Breast epithelium (tissue), 4 donors: ENCODE data around the gene HOXD9. TPM values are rescaled to one million over a fixed set of nuclear protein-coding genes. Genes with fewer than 3 reads are reported as not detected.

Experiments used
- DNase-seq, 2 donors: peaks; one replicate each; pipeline ENCODE4 v3.0.0-alpha.2; 2019; ENCODE audit warnings: low spot score in 2 of 2
- H3K27ac ChIP-seq, 2 donors: fragments of 200-600 bp; sonication (generic) in 1 of 2; one replicate each; pipeline ENCODE4 v1.5.1; 2016 to 2019; ENCODE audit warnings: mild to moderate bottlenecking in 1 of 2
- H3K27me3 ChIP-seq, 2 donors: fragments of 200-600 bp; sonication (generic) in 1 of 2; one replicate each; pipeline versions ENCODE4 v1.5.1 to v1.6.0; 2017 to 2019; ENCODE audit warnings: control low read depth in 1 of 2, mild to moderate bottlenecking in 1 of 2
- H3K36me3 ChIP-seq: fragments of 200-600 bp; one replicate; pipeline ENCODE4 v1.5.1; 2019
- H3K4me1 ChIP-seq, 2 donors: fragments of 200-600 bp; sonication (generic); one replicate each; pipeline ENCODE4 v1.5.1; 2016 to 2019; ENCODE audit warnings: control low read depth in 1 of 2
- H3K4me3 ChIP-seq, 3 donors: fragments of 200-600 bp; sonication (generic); 1 replicate in 2 of 3; 2 replicates in 1 of 3; pipeline ENCODE4 v1.5.1; 2016 to 2019; ENCODE audit warnings: mild to moderate bottlenecking in 3 of 3, moderate library complexity in 2 of 3
- H3K9me3 ChIP-seq, 2 donors: fragments of 200-600 bp; sonication (generic) in 1 of 2; one replicate each; pipeline ENCODE4 v1.5.1; 2016 to 2019; ENCODE audit warnings: control low read depth in 1 of 2
- POLR2A ChIP-seq: fragments of 450-650 bp; IDR thresholded peaks from one replicate; pipeline ENCODE4 v1.6.1; 2016; ENCODE audit warnings: antibody characterized with exemption, mild to moderate bottlenecking, moderate library complexity
- POLR2AphosphoS5 ChIP-seq, 3 donors: sonication (generic); formaldehyde crosslinking; IDR thresholded peaks; one replicate each; pipeline ENCODE4 v1.6.1; 2017; ENCODE audit warnings: antibody characterized with exemption in 3 of 3
- intact Hi-C: fragments of 100-400 bp; cut with DNase I; formaldehyde crosslinking; loops from one replicate; pipeline ENCODE4 v1.15.1; 2023; ENCODE audit warnings: low total_unique reads
- total RNA-seq, 3 donors: library from RNA; depleted of rRNA; stranded (reverse); fragments of >200 nt; gene quantifications; one replicate each; pipeline ENCODE4 v1.1.0, GENCODE V29; 2016
- TF ChIP-seq, protein P1 (sequence below), 3 donors: fragments of 450-650 bp; IDR thresholded peaks; one replicate each; pipeline ENCODE4 v1.5.1; 2016 to 2017; ENCODE audit warnings: antibody characterized with exemption in 3 of 3, mild to moderate bottlenecking in 3 of 3, moderate library complexity in 3 of 3

Gene HOXD9
- total RNA-seq, 3 donors from 2014 or later = 2.4 to 17.0 (median 2.8) TPM

DNA sequence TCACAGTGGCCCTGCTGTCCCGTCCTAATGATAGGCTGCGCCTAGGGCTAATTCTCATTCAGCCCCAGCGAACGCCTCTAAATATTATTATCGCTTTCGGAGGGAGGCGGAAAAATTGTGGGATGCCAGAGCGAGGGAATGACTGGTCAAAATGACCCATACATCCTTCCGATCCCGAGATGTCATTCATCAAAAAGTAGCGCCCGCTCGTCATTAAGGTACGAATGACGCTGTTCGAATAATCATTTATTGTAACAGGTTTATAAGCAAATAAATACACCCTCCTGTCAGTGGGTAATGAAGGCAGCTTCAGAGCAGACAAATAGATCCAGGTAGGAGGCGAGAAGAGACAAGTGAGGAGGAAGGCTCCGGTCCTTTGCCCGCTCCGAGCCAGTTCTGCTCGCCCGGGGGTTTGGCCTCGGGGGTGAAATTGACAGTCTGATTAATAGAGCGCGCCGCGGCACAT lies 38.7 kb upstream of the HOXD9 start, which contains the start of gene EVX2:
Gene EVX2 (minus strand): TSS at position 167 of the 466 bp plus-strand sequence. CDS start 186 bp downstream, outside the sequence.
- DNase-seq = no peak
- Histone ChIP-seq H3K27ac (no peak within 1 kb of the TSS), H3K27me3 (peaks cover 6 to 98% of the 10 kb centered on the region in 2 donors), H3K9me3 (peaks cover 0 to 15% of the 10 kb centered on the region in 2 donors), H3K4me3 (peak within 1 kb of the TSS in 1 of 3 donors; percentile 29), H3K36me3 (no peaks in the 10 kb centered on the region), H3K4me1 (no peaks in the 10 kb centered on the region)
- TF ChIP-seq, protein P1, sequence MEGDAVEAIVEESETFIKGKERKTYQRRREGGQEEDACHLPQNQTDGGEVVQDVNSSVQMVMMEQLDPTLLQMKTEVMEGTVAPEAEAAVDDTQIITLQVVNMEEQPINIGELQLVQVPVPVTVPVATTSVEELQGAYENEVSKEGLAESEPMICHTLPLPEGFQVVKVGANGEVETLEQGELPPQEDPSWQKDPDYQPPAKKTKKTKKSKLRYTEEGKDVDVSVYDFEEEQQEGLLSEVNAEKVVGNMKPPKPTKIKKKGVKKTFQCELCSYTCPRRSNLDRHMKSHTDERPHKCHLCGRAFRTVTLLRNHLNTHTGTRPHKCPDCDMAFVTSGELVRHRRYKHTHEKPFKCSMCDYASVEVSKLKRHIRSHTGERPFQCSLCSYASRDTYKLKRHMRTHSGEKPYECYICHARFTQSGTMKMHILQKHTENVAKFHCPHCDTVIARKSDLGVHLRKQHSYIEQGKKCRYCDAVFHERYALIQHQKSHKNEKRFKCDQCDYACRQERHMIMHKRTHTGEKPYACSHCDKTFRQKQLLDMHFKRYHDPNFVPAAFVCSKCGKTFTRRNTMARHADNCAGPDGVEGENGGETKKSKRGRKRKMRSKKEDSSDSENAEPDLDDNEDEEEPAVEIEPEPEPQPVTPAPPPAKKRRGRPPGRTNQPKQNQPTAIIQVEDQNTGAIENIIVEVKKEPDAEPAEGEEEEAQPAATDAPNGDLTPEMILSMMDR (IDR thresholded peaks at IDR 0.05) = no peak
- TF ChIP-seq POLR2AphosphoS5 (IDR thresholded peaks at IDR 0.05) (no peak), POLR2A (no peak)
- intact Hi-C loops = loop anchor here (10.0 kb wide), 1 partner anchor 399 kb away; no protein-coding TSS in a partner anchor

DNA sequence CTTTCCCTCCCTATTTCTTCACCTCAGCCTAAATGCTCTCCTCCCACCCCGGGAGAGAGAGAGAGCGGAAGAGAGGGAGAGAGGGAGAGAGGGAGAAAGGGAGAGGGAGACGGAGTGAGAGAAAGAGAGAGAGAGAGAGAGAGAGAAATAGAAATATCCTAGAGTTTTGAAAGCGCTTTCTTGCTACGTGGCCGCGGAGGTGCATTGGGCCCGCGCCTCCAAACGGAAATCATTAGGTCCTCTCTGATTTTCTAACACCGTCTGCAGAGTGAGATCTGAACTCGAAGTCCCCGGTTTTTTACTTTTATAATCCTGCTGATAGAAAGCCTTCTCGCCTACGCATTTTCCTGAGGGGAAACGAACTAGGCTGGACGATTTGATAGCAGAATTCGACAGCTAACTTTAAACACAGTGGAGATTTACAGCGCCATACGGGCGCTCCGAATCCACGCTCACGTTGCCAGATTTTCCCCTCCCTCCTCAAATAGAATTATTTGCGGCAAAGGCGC lies 37.9 kb upstream of the HOXD9 start:
- Histone ChIP-seq H3K4me3 (no peak overlapping the region), H3K27me3 (peaks cover 6 to 98% of the 10 kb centered on the region in 2 donors), H3K4me1 (no peaks in the 10 kb centered on the region), H3K9me3 (peaks cover 0 to 15% of the 10 kb centered on the region in 2 donors), H3K27ac (no peak overlapping the region), H3K36me3 (no peaks in the 10 kb centered on the region)
- TF ChIP-seq, protein P1 (IDR thresholded peaks at IDR 0.05) = no peak
- TF ChIP-seq POLR2A (no peak), POLR2AphosphoS5 (IDR thresholded peaks at IDR 0.05) (no peak)
- intact Hi-C loops = loop anchor here (10.0 kb wide), 1 partner anchor 400 kb away; no protein-coding TSS in a partner anchor
- DNase-seq = no peak

GRCh38 chr2:176085120-176085788 lies 37.3 kb upstream of the HOXD9 start:
- TF ChIP-seq, protein P1 (IDR thresholded peaks at IDR 0.05) = no peak
- TF ChIP-seq POLR2A = no peak
- no peak for DNase-seq
- no peaks in the 10 kb centered on the region for H3K36me3 ChIP-seq
- peaks cover 6 to 99% of the 10 kb centered on the region in 2 donors for H3K27me3 ChIP-seq
- no peak overlapping the region for H3K27ac ChIP-seq
- intact Hi-C loops = loop anchor here (10.0 kb wide), 1 partner anchor 400 kb away; no protein-coding TSS in a partner anchor
- H3K4me1 ChIP-seq = no peaks in the 10 kb centered on the region
- peaks cover 0 to 15% of the 10 kb centered on the region in 2 donors for H3K9me3 ChIP-seq
- no peak overlapping the region for H3K4me3 ChIP-seq

GRCh38 chr2:176085861-176086771 lies 36.4 kb upstream of the HOXD9 start:
- H3K36me3 ChIP-seq = no peaks in the 10 kb centered on the region
- peaks cover 0 to 13% of the 10 kb centered on the region in 2 donors for H3K9me3 ChIP-seq
- DNase-seq = no peak
- H3K4me3 ChIP-seq = no peak overlapping the region
- H3K27me3 ChIP-seq = peaks cover 6 to 100% of the 10 kb centered on the region in 2 donors
- no peak overlapping the region for H3K27ac ChIP-seq
- TF ChIP-seq, protein P1 (IDR thresholded peaks at IDR 0.05) = peak in 1 of 3 donors; percentile 8
- no peak for TF ChIP-seq POLR2A
- no peak for TF ChIP-seq POLR2AphosphoS5 (IDR thresholded peaks at IDR 0.05)
- intact Hi-C loops = loop anchor here (10.0 kb wide), 1 partner anchor 401 kb away; no protein-coding TSS in a partner anchor
- H3K4me1 ChIP-seq = no peaks in the 10 kb centered on the region
